SU-DHL-6 (cell line): Measurements from ENCODE around the gene RAVER1.
A peak's percentile ranks its signal among the peaks of the same experiment; 100 is the strongest.

Experiments
- H2AFZ ChIP-seq: fragments of 200-600 bp; sonication (generic); 2 replicates; pipeline ENCODE4 v1.6.1; 2014; ENCODE audit warnings: low read depth, mild to moderate bottlenecking, moderate library complexity, mixed read lengths, antibody characterized with exemption, low read length; ENCODE audit not compliant: severe bottlenecking
- H3F3A ChIP-seq: fragments of 200-600 bp; shearing (Covaris generic); 2 replicates; pipeline ENCODE4 v1.6.0; 2016; ENCODE audit warnings: antibody characterized with exemption, mild to moderate bottlenecking; ENCODE audit not compliant: insufficient read depth
- H3K27ac ChIP-seq: fragments of 200-600 bp; sonication (generic); 2 replicates; pipeline ENCODE4 v1.5.1; 2016; ENCODE audit warnings: low read depth, mild to moderate bottlenecking, low read length, moderate library complexity, mixed read lengths
- H3K27me3 ChIP-seq: fragments of 200-600 bp; sonication (generic), shearing (Covaris generic); 2 replicates; pipeline ENCODE4 v1.6.0; 2014; ENCODE audit warnings: mild to moderate bottlenecking, low read length
- H3K36me3 ChIP-seq: fragments of 200-600 bp; sonication (generic); 2 replicates; pipeline ENCODE4 v1.6.1; 2014; ENCODE audit warnings: mild to moderate bottlenecking, low read length, mixed read lengths
- H3K4me2 ChIP-seq: fragments of 300-600, 200-600 bp; shearing (Covaris generic), sonication (generic); 2 replicates; pipeline ENCODE4 v1.6.0; 2014; ENCODE audit warnings: low read length, low read depth, mild to moderate bottlenecking; ENCODE audit not compliant: poor library complexity, severe bottlenecking
- H3K4me3 ChIP-seq: fragments of 200-600 bp; sonication (generic); 2 replicates; pipeline ENCODE4 v1.5.1; 2014; ENCODE audit warnings: antibody characterized with exemption, low read length, mild to moderate bottlenecking, mixed read lengths; ENCODE audit not compliant: insufficient read depth, poor library complexity, severe bottlenecking
- H3K79me2 ChIP-seq: fragments of 200-600 bp; sonication (generic); 2 replicates; pipeline ENCODE4 v1.6.1; 2014; ENCODE audit warnings: mild to moderate bottlenecking, low read length, moderate library complexity; ENCODE audit not compliant: insufficient read depth
- H3K9ac ChIP-seq: fragments of 200-600 bp; sonication (generic); 2 replicates; pipeline ENCODE4 v1.7.0; 2014; ENCODE audit warnings: mild to moderate bottlenecking, low read length
- H3K9me2 ChIP-seq: fragments of 200-600 bp; sonication (generic); replicated peaks from 2 replicates; pipeline ENCODE4 v1.6.1; 2014; ENCODE audit warnings: low read length; ENCODE audit not compliant: insufficient read depth
- H3K9me3 ChIP-seq: fragments of 200-600 bp; sonication (generic); 2 replicates; pipeline ENCODE4 v1.6.1; 2014; ENCODE audit warnings: low read length, mixed read lengths; ENCODE audit not compliant: insufficient read depth
- H4K20me1 ChIP-seq: fragments of 200-600 bp; sonication (generic); 2 replicates; pipeline ENCODE4 v1.6.1; 2014; ENCODE audit warnings: low read depth, mild to moderate bottlenecking, antibody characterized with exemption, low read length, moderate library complexity, mixed read lengths
- EZH2phosphoT487 ChIP-seq: fragments of 200-600 bp; sonication (generic), shearing (Covaris generic); conservative IDR thresholded peaks from 2 replicates; pipeline ENCODE4 v1.6.1; 2018; ENCODE audit warnings: mild to moderate bottlenecking, antibody characterized with exemption, low read length, moderate library complexity, mixed read lengths
- TF ChIP-seq, protein P1 (sequence below): fragments of 200-600 bp; sonication (generic); IDR thresholded peaks from one replicate; pipeline ENCODE4 v1.5.1; 2017; ENCODE audit warnings: antibody characterized with exemption, mild to moderate bottlenecking, low read length, moderate library complexity; ENCODE audit not compliant: insufficient read depth, poor library complexity, severe bottlenecking

RAVER1 gene

DNA sequence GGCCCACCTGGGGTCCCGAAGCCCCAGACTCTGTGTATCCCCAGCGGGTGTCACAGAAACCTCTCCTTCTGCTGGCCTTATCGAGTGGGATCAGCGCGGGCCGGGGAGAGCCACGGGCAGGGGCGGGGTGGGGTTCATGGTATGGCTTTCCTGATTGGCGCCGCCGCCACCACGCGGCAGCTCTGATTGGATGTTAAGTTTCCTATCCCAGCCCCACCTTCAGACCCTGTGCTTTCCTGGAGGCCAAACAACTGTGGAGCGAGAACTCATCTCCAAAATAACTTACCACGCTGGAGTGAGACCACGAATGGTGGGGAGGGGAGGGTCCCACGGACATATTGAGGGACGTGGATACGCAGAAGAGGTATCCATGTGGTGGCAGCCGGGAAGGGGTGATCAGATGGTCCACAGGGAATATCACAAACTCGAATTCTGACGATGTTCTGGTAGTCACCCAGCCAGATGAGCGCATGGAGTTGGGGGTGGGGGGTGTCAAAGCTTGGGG lies 44.6 kb downstream of the RAVER1 start:
- Histone ChIP-seq H3K27me3 (no peaks in the 10 kb centered on the region), H3K4me3 (peak overlapping the region; percentile 58), H3K9ac (peak overlapping the region; percentile 62), H2AFZ (peak overlapping the region; percentile 90), H3K36me3 (no peaks in the 10 kb centered on the region), H3K9me2 (no peaks in the 10 kb centered on the region), H3F3A (peaks cover 18% of the 10 kb centered on the region), H4K20me1 (no peaks in the 10 kb centered on the region), H3K79me2 (no peaks in the 10 kb centered on the region), H3K27ac (peak overlapping the region; percentile 66), H3K4me2 (peak overlapping the region; percentile 80), H3K9me3 (no peaks in the 10 kb centered on the region)
- TF ChIP-seq, protein P1, sequence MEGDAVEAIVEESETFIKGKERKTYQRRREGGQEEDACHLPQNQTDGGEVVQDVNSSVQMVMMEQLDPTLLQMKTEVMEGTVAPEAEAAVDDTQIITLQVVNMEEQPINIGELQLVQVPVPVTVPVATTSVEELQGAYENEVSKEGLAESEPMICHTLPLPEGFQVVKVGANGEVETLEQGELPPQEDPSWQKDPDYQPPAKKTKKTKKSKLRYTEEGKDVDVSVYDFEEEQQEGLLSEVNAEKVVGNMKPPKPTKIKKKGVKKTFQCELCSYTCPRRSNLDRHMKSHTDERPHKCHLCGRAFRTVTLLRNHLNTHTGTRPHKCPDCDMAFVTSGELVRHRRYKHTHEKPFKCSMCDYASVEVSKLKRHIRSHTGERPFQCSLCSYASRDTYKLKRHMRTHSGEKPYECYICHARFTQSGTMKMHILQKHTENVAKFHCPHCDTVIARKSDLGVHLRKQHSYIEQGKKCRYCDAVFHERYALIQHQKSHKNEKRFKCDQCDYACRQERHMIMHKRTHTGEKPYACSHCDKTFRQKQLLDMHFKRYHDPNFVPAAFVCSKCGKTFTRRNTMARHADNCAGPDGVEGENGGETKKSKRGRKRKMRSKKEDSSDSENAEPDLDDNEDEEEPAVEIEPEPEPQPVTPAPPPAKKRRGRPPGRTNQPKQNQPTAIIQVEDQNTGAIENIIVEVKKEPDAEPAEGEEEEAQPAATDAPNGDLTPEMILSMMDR, result no peak
- no peak for TF ChIP-seq EZH2phosphoT487

DNA sequence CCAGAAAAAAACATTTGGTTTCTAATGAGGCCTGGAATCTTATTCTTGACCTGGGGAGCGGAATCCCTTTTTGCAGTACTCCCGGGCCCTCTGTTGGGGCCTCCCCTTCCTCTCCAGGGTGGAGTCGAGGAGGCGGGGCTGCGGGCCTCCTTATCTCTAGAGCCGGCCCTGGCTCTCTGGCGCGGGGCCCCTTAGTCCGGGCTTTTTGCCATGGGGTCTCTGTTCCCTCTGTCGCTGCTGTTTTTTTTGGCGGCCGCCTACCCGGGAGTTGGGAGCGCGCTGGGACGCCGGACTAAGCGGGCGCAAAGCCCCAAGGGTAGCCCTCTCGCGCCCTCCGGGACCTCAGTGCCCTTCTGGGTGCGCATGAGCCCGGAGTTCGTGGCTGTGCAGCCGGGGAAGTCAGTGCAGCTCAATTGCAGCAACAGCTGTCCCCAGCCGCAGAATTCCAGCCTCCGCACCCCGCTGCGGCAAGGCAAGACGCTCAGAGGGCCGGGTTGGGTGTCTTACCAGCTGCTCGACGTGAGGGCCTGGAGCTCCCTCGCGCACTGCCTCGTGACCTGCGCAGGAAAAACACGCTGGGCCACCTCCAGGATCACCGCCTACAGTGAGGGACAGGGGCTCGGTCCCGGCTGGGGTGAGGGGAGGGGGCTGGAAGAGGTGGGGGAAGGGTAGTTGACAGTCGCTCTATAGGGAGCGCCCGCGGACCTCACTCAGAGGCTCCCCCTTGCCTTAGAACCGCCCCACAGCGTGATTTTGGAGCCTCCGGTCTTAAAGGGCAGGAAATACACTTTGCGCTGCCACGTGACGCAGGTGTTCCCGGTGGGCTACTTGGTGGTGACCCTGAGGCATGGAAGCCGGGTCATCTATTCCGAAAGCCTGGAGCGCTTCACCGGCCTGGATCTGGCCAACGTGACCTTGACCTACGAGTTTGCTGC lies 46.3 kb downstream of the RAVER1 start, which contains the start of gene ICAM4:
Gene ICAM4 (plus strand): TSS at position 153 of the 935 bp plus-strand sequence. CDS start 58 bp downstream, at position 211.
- Histone ChIP-seq H3K27ac (peak within 1 kb of the TSS; percentile 26), H3K4me2 (no peak within 1 kb of the TSS), H3F3A (peaks cover 18% of the 10 kb centered on the region), H4K20me1 (no peaks in the 10 kb centered on the region), H3K27me3 (no peaks in the 10 kb centered on the region), H3K4me3 (no peak within 1 kb of the TSS), H3K9ac (no peak within 1 kb of the TSS), H2AFZ (no peak within 1 kb of the TSS), H3K9me2 (no peaks in the 10 kb centered on the region), H3K79me2 (no peaks in the 10 kb centered on the region), H3K9me3 (no peaks in the 10 kb centered on the region), H3K36me3 (no peaks in the 10 kb centered on the region)
- TF ChIP-seq EZH2phosphoT487, result no peak
- TF ChIP-seq, protein P1, result no peak

DNA sequence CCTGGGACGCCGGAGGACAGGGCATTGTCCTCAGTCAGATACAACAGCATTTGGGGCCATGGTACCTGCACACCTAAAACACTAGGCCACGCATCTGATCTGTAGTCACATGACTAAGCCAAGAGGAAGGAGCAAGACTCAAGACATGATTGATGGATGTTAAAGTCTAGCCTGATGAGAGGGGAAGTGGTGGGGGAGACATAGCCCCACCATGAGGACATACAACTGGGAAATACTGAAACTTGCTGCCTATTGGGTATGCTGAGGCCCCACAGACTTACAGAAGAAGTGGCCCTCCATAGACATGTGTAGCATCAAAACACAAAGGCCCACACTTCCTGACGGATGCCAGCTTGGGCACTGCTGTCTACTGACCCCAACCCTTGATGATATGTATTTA lies 47.9 kb downstream of the RAVER1 start:
- no peaks in the 10 kb centered on the region for H4K20me1 ChIP-seq

More for the DNA sequence above, 47.9 kb downstream of the RAVER1 start:
- no peaks in the 10 kb centered on the region for H3K36me3 ChIP-seq
- H3K79me2 ChIP-seq, result no peaks in the 10 kb centered on the region
- peaks cover 18% of the 10 kb centered on the region for H3F3A ChIP-seq
- no peak overlapping the region for H3K4me2 ChIP-seq
- H3K9me2 ChIP-seq, result no peaks in the 10 kb centered on the region
- H2AFZ ChIP-seq, result no peak overlapping the region
- TF ChIP-seq, protein P1, result no peak
- no peak for TF ChIP-seq EZH2phosphoT487
- no peak overlapping the region for H3K4me3 ChIP-seq
- H3K9me3 ChIP-seq, result no peaks in the 10 kb centered on the region
- H3K27me3 ChIP-seq, result no peaks in the 10 kb centered on the region
- no peak overlapping the region for H3K27ac ChIP-seq
- no peak overlapping the region for H3K9ac ChIP-seq
